Inferior parietal cortex (tissue), 1 donor: ENCODE data around the gene ERCC2.

Experiments used
- DNase-seq: peaks from one replicate; pipeline ENCODE4 v3.0.0-alpha.2; 2016; ENCODE audit errors: extremely low spot score

Gene ERCC2

DNA sequence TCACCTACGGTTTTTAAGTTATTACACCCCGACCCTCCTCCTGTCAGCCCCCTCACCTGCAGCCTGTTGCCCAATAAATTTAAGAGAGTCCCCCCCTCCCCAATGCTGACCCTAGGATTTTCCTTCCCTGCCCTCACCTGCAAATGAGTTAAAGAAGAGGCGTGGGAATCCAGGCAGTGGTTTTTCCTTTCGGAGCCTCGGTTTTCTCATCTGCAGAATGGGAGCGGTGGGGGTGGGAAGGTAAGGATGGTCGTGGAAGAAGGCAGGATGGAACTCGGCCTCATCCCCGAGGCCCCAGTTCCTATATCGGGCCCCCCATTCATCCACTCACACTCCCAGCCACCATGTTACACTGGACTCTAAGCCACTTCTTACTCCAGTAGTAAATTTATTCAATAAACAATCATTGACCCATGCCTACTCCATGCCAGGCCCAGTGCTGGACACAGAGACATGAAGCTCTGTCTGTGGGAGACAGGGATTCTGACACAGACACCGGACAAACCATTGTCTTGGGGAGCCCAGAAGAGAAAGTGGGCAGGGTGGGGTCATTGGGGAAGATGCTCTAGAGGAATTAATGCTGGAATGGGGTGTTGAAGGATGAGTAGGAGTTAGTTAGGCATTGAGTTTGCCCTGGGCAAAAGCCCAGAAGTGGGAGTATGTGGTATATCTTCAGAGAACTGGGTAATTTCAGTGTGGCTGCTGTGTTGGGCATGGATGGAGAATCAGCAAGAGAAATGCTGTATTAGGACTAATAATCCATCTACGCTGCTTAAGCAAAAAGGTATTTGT, 66.9 kb downstream of the ERCC2 start:
- DNase-seq = no peak

DNA sequence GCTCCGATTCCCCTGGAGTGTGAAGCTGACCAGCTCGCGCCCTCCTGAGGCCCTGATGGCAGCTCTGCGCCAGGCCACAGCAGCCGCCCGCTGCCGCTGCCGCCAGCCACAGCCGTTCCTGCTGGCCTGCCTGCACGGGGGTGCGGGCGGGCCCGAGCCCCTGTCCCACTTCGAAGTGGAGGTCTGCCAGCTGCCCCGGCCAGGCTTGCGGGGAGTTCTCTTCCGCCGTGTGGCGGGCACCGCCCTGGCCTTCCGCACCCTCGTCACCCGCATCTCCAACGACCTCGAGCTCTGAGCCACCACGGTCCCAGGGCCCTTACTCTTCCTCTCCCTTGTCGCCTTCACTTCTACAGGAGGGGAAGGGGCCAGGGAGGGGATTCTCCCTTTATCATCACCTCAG, 68.0 kb downstream of the ERCC2 start:
- no peak for DNase-seq
